ENCODE data around the gene LHPP. TPM values are rescaled to one million over a fixed set of nuclear protein-coding genes. Genes with fewer than 3 reads are reported as not detected.

The LHPP gene
- total and polyA plus RNA-seq, 2 experiments from 2014 or later, result 27.4 to 40.2 TPM

DNA sequence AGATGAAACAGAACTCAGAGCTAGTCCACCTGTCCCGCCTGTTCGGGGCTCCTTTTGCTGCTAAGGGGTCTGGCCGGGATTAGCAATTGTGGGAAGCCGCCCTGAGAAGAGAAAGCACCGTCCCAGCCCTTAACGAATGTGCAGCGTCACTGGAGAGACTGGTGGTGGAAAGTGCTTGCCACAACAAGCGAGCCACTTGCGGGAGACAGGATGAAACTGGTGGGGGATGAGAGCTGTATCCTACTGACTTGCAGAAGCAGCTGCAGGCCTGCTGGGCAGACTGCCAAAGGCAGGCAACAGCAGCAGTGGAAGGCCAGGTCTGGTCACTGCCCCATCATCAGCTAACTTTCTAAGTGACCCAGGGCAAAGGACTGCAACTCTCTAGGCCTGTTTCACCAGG, 187.1 kb downstream of the LHPP start (continued):
- TF ChIP-seq, protein P1, sequence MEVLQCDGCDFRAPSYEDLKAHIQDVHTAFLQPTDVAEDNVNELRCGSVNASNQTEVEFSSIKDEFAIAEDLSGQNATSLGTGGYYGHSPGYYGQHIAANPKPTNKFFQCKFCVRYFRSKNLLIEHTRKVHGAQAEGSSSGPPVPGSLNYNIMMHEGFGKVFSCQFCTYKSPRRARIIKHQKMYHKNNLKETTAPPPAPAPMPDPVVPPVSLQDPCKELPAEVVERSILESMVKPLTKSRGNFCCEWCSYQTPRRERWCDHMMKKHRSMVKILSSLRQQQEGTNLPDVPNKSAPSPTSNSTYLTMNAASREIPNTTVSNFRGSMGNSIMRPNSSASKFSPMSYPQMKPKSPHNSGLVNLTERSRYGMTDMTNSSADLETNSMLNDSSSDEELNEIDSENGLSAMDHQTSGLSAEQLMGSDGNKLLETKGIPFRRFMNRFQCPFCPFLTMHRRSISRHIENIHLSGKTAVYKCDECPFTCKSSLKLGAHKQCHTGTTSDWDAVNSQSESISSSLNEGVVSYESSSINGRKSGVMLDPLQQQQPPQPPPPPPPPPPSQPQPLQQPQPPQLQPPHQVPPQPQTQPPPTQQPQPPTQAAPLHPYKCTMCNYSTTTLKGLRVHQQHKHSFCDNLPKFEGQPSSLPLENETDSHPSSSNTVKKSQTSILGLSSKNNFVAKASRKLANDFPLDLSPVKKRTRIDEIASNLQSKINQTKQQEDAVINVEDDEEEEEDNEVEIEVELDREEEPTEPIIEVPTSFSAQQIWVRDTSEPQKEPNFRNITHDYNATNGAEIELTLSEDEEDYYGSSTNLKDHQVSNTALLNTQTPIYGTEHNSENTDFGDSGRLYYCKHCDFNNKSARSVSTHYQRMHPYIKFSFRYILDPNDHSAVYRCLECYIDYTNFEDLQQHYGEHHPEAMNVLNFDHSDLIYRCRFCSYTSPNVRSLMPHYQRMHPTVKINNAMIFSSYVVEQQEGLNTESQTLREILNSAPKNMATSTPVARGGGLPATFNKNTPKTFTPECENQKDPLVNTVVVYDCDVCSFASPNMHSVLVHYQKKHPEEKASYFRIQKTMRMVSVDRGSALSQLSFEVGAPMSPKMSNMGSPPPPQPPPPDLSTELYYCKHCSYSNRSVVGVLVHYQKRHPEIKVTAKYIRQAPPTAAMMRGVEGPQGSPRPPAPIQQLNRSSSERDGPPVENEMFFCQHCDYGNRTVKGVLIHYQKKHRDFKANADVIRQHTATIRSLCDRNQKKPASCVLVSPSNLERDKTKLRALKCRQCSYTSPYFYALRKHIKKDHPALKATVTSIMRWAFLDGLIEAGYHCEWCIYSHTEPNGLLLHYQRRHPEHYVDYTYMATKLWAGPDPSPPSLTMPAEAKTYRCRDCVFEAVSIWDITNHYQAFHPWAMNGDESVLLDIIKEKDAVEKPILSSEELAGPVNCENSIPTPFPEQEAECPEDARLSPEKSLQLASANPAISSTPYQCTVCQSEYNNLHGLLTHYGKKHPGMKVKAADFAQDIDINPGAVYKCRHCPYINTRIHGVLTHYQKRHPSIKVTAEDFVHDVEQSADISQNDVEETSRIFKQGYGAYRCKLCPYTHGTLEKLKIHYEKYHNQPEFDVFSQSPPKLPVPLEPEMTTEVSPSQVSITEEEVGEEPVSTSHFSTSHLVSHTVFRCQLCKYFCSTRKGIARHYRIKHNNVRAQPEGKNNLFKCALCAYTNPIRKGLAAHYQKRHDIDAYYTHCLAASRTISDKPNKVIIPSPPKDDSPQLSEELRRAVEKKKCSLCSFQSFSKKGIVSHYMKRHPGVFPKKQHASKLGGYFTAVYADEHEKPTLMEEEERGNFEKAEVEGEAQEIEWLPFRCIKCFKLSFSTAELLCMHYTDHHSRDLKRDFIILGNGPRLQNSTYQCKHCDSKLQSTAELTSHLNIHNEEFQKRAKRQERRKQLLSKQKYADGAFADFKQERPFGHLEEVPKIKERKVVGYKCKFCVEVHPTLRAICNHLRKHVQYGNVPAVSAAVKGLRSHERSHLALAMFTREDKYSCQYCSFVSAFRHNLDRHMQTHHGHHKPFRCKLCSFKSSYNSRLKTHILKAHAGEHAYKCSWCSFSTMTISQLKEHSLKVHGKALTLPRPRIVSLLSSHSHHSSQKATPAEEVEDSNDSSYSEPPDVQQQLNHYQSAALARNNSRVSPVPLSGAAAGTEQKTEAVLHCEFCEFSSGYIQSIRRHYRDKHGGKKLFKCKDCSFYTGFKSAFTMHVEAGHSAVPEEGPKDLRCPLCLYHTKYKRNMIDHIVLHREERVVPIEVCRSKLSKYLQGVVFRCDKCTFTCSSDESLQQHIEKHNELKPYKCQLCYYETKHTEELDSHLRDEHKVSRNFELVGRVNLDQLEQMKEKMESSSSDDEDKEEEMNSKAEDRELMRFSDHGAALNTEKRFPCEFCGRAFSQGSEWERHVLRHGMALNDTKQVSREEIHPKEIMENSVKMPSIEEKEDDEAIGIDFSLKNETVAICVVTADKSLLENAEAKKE (CRISPR knock-in tag; IDR thresholded peaks at IDR 0.05), result no peak

DNA sequence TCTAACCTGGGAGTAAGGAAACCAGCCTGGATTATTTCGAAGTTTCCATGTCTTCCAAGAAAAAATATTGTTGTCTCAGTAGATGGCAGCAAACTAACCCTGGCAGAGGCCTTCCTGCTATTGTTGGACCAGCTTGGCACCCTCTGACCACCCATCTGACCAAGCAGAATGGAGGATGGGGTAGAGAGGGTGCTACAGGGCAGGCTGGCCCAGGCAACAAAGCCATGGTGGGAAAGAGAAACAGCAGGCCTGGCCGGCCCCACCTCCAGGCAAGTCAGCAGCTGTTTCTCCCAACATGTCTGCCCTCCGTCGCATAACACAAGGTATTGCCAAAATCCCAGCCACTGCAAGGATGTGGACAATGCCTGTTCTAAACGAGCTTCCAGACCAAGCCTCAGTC, 187.6 kb downstream of the LHPP start:
- no peaks in the 10 kb centered on the region for H3K36me3 ChIP-seq (ENCODE audit: insufficient read depth)
- no peaks in the 10 kb centered on the region for H3K9me2 ChIP-seq (ENCODE audit: insufficient read depth)
- no peak overlapping the region for H3K4me2 ChIP-seq
- H3K4me3 ChIP-seq, result no peak overlapping the region
- H2AFZ ChIP-seq, result no peak overlapping the region
- H3K27ac ChIP-seq (ENCODE audit: low read depth), result no peak overlapping the region
- Mint-ChIP-seq H3K4me1 (peaks cover 42% of the 10 kb centered on the region), H3K36me3 (ENCODE audit: low read depth) (no peaks in the 10 kb centered on the region), H3K9me3 (no peaks in the 10 kb centered on the region; the same call in 2 of the 3 replicates), H3K27ac (no peak overlapping the region; the same call in 1 of the 2 replicates), H3K27me3 (ENCODE audit: insufficient read depth, low read depth, poor library complexity) (peaks cover 6% of the 10 kb centered on the region), H3K4me3 (no peak overlapping the region)
- DNase-seq (ENCODE audit: low spot score), result no peak
- no peak for ATAC-seq
- peaks cover 13% of the 10 kb centered on the region for H3K4me1 ChIP-seq (ENCODE audit: insufficient read depth)
- TF ChIP-seq ZNF114 (CRISPR knock-in tag; IDR thresholded peaks at IDR 0.05) (no peak), EZH2 (IDR thresholded peaks at IDR 0.05; ENCODE audit: low read depth, unreplicated experiment) (no peak), ZNF331 (CRISPR knock-in tag; IDR thresholded peaks at IDR 0.05; ENCODE audit: low read depth) (no peak), POLR2AphosphoS5 (IDR thresholded peaks at IDR 0.05; ENCODE audit: low read depth) (no peak), EZH2phosphoT487 (IDR thresholded peaks at IDR 0.05; ENCODE audit: unreplicated experiment) (no peak), NANOG (IDR thresholded peaks at IDR 0.05; ENCODE audit: borderline replicate concordance) (no peak), CREB1 (CRISPR knock-in tag; IDR thresholded peaks at IDR 0.05; ENCODE audit: low read depth) (no peak)
- TF ChIP-seq, protein P2, sequence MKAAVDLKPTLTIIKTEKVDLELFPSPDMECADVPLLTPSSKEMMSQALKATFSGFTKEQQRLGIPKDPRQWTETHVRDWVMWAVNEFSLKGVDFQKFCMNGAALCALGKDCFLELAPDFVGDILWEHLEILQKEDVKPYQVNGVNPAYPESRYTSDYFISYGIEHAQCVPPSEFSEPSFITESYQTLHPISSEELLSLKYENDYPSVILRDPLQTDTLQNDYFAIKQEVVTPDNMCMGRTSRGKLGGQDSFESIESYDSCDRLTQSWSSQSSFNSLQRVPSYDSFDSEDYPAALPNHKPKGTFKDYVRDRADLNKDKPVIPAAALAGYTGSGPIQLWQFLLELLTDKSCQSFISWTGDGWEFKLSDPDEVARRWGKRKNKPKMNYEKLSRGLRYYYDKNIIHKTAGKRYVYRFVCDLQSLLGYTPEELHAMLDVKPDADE (IDR thresholded peaks at IDR 0.05), result no peak
- TF ChIP-seq, protein P1 (CRISPR knock-in tag; IDR thresholded peaks at IDR 0.05), result no peak
- no peaks in the 10 kb centered on the region for H3F3A ChIP-seq (replicated peaks; ENCODE audit: low read depth)
- H4K20me1 ChIP-seq (replicated peaks; ENCODE audit: insufficient read depth), result no peaks in the 10 kb centered on the region
- H3K27me3 ChIP-seq (ENCODE audit: insufficient read depth), result no peaks in the 10 kb centered on the region
- H3K79me2 ChIP-seq (replicated peaks; ENCODE audit: insufficient read depth), result no peaks in the 10 kb centered on the region

Data from GM23338 (cell line).